GM18867 (cell line): Measurements from ENCODE around the gene IRF5.

Source experiments
- ATAC-seq: cut with Tn5 transposase; IDR thresholded peaks from one replicate; pipeline ENCODE4 v1.9.1; 2021; ENCODE audit warnings: mild to moderate bottlenecking, moderate library complexity; ENCODE audit not compliant: unreplicated experiment

The IRF5 gene

DNA sequence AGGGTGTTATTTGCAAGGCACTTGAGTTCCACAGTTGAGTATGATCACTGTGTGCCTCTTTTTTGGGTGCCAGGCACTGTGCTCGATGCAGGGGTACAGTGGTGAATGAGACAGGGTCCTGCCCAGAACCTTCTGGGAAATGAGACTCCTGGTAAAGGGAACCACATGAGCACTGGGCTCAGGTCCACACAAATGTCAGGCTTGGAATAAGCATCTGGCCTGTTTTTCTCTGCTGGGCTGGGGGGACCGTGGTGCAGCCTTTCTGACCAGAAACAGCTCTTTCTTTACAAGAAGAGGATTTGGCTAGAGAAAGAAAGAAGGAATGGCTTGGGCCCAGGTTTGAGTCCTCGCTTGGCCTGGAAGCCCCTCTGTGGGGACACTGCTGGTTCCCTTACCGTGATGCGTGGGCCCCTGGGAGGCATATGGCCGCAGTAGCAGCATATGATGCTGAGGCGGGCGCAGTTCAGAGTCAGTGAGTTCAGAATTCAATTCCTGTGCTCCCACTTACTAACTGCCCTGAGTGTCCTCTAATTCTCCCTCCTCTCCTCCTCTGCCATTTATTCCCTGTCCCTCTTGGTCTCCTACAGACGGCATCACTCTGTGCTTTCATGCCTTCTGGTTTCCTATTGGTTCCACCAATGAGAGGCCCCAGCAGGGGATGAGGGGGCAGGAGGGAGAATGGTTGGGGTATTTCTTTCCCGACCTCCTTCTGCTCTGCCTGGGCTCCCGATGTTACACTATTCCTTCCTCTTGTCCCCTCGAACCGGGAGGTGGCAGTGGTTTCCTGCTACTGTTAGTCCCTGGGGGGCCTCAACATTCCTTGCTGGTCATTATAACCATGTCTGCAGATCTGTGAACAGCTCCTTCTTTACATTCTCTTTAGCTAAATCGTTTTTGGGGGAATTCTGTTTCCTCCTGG, 17.6 kb upstream of the IRF5 start:
- ATAC-seq: no peak

DNA sequence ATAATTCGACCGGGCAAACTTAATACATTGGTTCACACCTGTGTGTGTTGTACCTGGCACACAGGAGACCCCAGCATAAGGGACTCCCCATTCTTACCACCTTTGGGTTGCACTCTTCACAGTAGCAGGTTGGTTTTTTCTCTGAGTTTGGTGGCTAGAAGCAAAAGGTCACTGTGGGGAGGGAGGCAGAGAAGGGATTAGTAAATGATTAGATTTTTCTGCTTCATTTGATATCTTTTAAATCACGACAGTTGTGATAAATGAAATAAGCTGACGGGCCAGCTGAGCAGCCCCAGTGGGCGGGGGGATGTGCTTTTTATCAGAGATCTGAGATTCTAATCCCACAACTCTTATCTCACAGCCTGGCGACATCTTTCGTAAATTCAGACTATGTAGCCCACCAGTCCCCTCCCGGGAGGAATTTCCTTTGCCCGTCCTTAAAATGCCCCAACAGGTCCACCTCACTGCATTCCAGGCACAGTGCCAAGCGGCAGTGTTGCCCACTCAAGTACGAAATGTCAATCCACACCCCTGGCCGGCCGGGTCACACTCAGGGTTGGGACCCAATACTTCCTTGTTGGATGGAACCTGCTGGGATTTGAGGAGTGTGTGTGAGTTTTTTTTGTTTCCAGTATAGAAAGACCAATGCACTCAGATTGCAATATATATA, 16.7 kb upstream of the IRF5 start:
- ATAC-seq: no peak

DNA sequence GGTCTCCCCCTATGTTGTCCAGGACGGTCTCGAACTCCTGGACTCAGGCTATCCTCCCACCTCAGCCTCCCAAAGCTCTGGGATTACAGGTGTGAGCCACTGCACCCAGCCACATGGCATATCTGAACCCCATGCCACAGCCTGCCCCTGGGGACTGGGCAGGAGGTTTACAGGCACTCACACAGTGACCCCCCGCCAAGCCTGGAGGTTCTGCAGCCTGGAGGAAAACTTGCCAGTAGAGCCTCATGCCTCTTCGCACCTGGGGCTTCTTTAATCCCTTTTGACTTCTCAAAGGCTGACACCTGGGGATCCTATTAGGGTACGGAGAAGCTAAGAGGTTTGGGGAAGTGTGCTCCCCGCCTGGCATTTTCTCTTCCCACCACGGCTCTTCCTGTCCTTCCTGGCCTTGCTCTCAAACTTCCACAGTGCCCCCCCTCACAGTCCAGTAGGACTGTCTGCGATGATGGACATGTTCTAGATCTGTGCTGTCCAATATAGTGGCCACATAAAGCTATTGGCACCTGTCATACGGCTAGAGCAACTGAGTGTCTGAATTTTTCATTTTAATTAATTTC, 15.8 kb upstream of the IRF5 start:
- no peak for ATAC-seq

DNA sequence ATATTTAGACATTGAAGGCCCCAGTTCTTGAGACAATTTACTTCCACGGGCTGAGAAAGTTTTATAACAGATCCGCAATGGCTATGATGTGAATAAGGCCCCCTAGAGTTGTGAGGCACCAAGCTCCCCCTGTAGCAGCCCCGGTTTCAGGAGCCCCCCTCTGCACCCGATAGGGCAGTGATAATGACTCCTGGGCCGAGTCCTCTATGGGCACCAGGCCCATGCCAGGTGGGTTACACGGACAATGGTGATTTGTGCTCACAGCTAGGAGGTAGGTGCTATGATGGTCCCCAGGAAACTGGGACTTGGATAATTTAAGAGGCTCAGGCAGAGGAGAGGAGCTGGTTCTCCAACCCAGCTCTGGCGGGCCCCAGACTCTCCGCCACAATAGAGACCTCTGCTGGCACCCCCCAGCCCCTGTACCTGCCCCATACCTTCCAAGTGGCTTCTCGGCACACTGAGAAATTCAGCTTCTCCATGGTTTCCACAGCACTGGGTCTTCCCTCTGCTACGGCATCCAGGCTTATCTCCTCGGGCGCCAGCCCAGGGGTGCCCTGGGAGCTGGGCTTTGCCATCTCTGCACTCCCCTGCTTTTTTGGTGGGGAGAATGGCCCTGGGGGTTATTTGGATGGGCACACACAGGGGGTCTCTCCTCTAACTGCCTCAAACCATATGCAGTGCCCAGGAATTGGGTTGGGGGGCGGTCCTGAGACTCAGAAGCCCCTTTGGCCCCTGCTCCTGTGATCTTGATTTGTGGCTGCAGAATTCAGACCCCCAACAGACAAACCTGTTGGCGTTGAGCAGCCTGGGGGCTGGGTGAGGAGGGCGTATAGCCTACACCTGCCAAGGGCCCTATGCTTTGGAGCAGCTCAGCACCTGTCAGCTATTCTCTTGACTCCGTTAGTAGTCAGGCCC, 15.0 kb upstream of the IRF5 start:
- ATAC-seq: no peak

DNA sequence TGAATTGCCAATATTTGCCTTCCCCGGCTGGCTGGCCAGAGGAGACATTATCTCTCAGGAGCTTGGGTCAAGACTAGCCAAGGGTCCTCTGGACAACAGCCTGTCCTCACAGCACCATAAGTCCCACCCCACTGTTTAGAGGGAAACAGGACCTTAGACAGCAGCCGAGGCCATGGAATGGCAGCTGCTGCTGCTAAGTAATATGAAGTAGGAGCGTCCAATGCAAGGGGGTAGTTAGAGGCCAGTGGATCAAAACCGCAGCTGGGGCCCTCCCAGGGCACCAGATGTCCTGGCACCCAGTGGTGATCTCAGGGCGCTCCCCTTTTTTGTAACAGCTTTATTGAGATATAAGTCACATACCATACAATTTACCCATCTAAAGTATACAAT, 14.3 kb upstream of the IRF5 start:
- no peak for ATAC-seq

DNA sequence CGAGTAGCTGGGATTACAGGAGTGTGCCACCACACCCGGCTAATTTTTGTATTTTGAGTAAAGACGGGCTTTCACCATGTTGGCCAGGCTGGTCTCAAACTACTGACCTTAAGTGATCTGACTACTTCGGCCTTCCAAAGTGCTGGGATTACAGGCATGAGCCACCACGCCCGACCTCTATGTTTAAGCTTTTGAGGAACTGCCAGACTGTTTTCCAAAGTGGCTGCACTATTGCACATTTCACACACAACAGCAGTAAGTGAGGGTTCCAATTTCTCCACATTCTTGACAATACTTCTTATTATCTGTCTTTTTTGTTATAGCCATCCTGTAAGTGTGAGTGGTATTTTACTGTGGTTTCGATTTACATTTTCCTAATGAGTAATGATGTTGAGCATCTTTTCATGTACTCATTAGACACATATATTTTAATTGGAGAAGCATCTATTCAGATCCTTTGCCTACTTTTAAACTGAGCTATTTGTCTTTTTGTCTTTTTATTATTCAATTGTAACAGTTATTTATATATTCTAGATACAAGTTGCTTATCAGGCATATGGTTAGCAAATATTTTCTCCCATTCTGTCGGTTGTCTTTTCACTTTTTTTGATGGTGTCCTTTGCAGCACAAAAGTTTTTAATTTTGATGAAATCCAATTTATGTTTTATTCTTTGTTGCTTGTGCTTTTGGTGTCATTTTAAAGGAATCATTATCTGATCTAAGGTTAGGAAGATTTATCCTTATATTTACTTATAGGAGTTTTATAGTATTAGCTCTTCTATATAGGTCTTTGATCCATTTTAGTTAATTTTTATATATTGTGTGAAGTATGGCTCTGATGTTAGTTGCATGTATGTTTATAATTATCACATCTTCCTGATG, 12.8 kb upstream of the IRF5 start:
- no peak for ATAC-seq

DNA sequence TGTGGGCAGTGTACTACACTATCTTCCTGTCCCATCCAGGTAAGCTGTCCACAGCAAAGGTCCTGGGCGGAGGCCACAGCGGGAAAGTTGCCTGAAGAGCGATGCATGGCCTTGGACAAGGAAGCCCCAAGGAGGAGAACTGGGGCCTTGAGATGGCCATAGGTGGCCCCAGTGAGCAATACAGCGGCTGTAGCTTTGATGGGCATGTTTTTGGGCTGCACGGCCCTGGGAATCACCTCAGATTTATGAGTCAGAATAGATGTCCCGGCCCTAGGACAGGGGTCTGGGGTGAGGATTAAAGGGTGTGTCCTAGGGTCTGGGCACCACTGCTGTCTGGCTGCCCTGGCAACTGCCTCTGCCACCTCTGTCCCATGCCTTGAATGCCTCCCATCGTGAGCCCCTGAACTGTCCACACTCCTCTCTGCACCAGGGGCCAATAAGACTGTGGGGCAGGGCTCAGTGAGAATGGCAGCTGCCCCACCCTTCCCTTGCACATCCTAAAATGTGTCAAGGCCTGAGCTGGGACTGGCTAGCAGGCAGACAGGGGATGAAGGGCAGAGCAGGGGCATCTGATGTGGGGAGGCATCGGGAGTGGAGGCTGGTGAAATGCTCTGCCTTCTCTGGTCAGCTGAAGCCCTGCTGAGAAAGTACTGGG, 9.4 kb upstream of the IRF5 start:
- no peak for ATAC-seq

DNA sequence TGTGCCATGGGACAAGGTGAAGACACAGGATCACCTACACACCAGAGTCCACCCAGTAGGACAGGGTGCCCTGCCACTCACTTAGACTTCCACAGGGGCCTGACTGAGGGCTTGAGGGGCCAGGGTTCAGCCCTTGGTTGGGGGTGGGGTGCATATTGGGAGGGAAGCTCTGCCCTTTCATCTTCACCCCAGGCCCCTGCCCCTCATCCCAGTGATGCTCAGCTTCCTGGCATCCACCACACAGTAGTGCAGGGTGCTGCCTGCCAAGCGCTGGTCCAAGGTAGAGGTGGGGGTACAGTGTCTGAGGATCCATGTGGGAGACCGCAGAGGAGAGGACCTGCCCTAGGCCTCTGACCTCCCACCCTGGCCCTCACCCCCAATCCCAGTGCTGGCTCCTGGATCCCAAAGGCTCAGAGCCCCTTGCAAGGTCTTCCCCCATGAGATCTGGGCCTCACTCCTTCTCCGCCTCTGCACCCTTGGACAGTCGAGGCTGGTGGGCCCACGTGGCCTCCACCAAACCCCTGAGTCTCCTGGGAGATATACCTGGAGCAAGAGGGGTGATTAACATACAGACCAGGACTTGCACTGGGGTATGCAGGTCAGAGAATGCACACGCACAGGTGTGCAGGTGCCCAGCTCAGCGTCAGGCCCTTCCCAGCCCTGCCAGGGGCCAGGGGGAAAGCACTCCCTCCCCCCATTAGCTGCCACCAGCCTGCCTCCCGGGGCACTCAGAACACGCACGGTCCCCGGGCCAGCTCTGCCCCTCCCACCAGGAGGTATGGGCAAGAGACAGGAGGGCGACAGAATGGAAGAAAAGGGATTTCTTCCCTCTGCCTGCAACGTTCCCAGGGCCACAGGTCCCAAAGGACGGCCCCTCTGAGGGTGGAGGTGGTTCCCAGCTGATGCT, 8.6 kb upstream of the IRF5 start:
- no peak for ATAC-seq

DNA sequence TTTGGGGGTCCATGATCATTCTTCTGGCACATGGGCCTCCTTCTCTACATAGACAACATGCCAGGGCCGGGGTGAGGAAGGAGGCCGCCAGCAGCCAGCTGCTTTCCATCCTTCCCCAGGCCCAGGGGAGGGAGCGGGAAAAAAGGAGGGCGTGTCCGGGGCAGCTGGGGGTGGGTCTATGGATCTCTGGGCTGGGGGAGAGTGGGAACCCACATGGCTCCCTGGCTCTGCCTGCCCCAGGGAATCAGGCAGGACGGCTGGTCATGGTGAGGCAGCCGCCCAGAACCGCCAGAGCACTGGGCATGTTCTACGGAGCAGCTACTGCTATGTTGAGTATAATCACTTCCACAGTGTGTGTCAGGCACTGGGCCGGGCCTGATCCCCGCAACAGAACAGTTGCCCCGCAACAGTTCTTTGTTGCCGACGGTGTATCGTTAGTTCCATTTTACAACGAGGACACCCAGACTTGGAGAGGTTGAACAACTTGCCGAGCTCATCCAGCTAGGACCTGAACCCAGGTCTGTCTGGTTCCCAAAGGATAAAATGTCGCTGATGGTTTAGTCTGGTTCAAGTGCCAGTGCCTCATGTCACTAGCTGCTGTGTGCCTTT, 6.4 kb upstream of the IRF5 start:
- ATAC-seq: no peak

DNA sequence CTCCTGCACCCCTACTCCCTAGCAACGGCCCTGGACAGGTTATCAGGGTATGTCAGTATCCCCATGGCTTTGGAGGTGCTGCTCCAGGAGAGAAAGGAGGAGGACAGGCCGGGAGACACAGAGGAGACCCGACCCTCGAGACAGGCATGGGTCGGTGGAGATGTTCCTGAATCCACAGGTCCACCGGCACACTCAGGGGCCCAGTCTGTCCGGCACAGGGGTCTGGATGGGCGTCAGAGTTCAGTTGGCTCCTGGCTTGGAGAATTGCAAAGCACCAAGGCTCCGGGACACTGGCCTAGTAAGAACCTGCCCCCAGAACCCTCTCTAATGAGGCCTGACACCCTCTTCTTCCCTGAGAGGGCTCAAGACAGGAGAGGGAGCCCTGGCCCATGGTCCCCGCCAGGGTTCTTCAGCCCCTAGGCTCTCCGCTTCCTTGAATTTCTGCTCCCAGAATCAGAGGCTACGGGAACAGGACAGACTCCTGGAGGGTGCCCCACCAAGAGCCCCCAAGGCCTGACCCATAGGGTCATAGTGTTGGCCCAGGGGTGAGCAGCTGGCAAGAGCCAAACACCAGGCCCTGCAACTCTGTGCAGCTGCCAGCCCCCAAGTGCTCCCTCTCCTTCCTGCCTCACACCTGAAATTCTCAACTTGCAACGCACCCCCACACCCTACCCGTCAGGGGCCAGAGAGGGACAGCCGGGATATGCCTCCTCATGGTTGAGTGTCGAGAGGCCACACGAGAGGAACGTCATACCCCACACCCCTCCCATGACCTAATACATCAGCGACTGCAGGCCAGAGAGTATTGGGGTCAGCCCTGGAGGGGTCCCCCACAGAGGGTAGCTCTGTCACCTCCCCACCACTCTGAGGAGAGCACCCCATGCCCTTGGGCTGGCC, 5.5 kb upstream of the IRF5 start:
- no peak for ATAC-seq

DNA sequence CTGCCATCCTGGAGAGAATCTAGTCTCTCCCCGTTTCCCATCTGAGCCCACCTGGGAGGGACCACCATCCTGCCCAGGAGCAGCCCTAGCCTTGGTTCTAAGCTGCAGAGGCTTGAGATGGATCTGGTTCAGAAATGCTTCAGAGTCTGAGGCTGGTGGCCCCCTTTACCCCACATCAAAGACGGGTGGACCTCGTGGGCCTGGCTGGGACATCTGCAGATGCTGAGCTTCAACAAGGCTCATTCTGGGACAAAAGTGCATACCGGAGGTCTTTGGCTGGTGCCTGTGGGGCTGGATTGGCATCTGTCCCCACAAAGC, 4.9 kb upstream of the IRF5 start:
- no peak for ATAC-seq

DNA sequence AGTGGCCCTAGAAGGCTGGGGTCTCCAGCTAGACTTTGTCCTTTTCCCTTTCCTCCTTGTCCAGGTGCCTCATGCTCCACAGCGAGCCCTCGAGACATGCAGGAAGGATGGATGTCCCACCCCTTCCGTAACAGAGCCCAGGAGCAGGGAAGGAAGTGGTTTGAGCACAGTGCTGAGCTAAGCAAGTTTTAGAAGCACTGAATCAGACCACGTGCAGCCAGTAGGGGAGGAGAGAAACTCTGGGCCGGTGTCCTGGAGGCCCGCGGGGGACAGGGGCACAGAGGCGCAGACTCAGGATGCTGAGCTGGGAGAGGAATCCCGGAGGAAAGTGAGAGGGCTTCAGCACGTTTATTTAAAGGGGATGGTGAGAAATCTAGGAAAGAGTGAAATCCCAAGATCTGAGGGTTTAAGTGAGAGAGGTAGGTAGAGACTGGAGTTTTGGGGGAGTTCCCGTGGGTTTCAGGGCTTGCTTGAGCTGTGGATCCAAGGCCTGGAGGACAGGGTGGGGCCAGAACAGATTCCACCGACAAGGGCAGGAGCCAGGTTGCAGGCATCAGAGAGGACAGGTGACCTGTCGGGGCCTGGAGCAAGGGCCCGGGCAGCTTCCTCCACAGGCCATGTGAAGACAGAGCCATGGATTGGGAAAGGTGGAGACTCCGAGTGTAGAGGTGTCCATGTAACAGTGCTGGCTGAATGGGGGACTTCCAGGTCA, 4.4 kb upstream of the IRF5 start:
- peak; percentile 23 for ATAC-seq

DNA sequence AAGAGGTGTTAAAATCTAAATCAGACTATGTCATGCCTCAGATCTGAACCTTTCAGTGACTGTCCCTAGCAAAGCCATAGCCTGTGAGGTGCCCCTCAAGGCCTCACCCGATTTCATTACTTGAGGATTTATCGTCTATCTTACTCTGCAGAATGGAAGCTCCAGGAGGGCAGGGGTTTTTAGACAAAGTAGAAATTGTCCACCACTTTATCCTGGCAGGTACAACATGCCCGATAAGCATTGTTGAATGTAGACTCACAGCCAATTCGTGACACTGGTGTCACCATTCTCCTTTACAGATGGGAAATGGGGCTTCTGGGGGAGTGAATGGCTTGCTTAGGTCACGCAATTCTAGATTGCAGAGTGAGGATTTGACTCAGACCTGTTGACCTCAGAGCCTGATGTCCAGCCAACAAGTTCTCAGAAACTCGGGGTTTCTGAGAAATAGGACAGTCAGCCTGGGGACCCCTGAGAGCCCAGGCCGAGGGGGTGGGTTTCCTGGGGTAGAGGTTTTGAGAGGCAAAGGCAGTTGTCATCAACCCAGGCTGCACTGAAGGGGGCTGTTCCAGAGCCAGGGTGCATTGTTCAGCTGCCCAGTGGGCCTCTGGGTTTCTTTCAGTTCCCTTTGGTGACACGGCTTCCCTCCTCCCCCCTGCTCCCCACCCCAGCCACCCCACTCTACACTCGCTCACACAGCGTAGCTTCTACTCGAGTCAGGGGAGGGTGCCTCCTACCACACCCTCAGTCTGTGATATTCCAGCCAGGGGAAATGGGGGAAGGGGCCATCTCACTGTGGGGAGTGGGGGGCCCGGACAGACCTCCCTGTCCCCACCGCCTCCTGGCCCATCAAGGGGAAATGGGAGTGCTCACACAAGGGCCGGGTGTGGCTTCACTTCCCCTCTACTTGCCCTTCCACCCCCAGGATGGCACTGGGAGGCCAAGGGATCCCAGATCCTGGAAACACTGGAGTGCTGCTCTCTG, 3.1 kb upstream of the IRF5 start:
- ATAC-seq: peak; percentile 41

DNA sequence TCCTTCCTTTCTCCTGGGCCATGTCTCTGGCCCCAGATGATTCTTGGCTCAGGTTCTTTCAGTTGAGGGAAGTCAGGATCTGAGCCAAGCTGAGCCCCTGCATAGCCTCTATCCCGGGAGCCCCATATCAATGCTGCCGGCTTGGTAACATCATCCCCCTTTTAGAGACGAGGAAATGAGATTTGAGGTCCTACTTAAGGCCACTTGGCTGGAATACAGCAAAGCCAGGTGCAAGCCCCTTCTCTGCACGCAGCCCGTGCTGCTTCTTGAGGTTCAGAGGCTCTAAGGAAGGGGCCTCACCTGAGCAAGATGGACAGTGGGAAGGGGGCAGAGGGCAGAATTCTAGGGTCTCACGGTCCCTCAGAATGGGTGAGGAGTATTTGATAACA, 2.4 kb upstream of the IRF5 start:
- no peak for ATAC-seq

DNA sequence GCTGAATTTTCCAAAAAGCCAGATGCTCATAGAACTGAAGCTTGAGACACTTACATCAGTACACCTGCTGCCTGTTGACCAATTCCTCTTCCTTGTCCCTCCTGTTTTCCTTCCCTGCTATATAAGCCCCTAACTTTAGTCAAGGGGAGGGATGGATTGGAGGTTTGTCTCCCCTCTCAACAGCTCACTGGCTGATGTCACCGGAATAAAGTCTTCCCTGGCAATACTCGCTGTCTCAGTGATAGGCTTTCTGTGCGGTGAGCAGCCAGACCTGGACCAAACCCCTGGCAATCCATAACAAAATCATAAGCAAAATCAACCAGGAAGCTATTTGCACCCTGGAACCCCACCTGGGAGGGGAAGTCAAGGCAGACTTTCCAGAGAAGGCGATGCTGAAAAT, 929 bp upstream of the IRF5 start:
- ATAC-seq: no peak

DNA sequence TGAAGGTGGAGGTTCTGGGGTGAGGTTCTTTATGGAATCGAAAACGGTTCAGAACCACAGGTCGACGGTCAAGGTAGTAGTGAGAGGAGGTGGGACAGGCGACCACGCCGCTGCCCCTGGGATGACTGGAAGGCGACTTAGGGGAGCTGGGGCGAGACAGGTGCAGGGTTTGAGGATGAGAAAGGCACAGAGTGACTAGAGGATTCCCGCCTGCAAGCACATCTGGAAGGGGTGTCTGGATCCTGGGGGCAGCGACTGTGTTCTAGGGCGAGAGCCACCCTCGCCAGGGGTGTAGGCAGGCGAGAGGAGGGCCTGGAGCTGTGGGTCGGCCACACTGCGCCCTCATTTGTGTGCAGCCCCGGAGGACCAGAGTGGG, 468 bp upstream of the IRF5 start:
- no peak for ATAC-seq
